ENCODE results near the gene RAB11FIP2.

The RAB11FIP2 gene

DNA sequence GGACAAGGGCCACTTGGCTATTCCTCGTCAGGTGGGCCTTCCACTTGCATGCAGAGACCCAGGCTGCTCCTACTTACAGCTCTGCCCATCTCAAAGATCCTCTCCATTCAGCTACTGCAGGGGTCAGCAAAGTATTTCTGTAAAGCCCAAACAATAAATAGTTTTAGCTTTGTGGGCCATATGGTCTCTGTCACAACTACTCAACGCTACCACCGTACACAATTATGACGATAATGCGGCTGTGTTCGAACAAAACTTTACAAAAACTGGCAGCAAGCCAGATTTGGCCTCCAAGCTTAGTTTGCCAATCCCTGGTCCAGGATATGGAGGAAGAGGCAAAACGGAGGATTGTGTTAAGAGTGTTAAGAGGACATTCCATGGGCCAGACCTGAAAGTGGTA, 12.8 kb downstream of the RAB11FIP2 start:
- DNase-seq, result no peak

DNA sequence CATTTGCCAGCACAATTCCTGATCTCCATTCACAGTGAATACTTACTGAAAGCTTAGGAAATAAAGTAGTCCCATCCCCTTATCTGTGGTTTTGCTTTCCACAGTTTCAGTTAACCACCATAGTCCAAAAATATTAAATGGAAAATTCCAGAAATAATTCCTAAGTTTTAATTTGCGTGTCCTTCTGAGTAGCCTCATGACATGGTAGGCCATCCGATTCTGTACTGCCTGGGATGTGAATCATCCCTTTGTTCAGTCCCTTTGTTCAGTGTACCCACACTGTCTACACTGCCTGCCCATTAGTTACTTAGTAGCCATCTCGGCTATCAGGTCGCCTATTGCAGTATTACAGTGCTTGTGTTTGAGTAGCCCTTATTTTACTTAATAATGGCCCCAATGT, 14.2 kb downstream of the RAB11FIP2 start:
- no peak for DNase-seq

DNA sequence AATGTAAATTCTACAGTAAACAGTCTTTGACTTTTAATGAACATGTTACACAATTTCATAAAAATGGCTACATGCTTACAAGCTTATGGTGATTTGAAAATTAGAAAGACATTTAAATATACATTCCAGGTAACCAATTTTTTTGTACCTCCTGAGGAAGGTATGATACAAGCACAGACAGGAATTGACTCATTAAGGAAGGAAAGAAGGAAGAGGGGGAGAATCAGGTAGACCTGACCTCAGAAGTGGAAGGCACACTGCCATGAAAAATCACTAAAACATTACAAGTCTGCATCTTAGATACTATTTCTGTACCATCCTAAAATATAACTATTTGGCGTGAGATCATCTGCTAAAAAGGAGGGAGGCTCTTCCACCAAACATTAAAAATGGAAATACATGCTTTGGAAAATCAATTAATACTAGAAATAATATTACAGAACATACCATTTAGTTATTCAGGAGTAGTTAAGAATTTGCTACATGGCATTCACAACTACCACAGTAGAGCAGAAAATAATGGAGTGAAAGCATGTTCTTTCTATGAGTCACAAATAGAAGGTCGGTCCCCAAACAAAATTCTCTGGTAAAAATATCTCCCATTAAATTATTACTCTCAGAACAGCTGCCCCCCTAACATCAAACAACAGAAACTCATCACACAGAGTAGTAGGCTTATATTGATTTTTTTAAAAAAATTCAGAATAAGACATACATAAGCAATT, 15.2 kb downstream of the RAB11FIP2 start:
- no peak for DNase-seq

DNA sequence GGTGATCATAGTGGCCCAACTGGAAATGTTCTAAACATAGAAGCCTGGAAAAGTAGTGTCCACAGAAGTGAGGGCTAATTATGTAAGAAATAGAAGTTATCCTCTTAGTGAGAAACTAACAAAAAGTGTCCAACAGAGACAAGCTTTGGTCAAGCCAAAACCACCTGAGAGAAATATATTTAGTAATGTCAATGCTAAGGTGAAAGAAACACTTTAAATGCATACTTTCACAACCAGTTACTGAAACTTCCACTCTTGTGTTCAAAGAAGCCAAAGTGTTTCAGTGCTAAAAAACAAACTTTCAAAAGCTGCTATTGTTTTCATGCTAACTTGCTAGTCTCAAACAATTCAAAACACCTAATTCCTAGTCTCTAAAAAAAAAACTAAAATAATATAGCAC, 18.1 kb downstream of the RAB11FIP2 start:
- no peak for DNase-seq

DNA sequence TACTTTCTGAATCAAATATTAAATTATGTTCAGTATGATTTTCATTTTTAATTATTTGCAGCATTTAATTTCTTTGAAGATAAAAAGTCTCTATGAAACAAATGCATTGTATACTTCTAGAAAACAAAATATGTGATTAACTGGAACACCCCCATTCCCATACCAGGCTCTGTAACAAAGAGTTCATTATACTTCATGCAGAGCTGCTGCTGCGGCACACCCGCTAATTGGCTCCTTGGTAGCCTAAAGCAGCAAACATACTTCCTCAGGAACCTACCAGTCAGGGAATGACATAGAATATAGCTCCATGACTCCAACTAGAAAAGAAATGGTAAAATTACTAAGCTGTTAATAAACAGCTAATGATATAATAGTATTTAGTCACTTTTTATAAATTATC, 19.3 kb downstream of the RAB11FIP2 start:
- DNase-seq, result no peak

DNA sequence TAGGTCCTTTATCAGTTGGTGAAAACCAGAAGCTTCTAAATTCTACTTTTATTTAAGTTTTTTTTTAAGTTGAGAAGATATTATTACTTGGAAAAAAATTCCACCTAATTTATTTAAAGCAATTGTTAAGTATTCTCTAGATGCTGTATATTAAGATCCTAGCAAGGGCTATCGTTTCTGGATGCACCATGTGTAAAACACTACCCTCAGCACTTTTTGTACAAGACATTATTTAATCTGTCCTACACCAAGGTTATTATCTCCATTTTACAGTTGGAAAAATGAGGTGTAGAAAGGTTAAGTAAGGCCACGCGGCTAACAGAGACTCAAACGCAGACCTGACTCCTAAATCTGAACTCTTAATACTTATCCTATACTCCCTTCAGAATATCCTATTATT, 19.8 kb downstream of the RAB11FIP2 start:
- DNase-seq, result no peak

DNA sequence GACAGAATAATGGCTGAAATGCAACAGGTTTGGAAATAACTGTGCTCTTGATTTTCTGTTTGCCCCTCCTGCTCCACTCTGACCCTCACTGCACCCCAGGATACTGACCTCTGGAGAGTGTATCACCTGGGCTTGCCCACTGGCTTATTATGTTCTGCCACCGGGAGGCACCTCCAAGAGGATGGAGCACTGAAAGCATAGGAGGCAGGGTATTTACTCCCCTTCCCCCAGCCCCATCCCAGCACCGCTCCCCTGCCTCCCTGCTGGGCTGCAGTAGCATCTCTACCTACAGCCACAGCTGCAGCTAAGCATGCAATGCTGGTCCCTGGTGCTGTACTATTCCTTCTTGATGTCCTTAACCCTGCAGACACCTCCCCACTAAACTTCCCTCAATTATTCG, 26.4 kb downstream of the RAB11FIP2 start:
- no peak for DNase-seq

DNA sequence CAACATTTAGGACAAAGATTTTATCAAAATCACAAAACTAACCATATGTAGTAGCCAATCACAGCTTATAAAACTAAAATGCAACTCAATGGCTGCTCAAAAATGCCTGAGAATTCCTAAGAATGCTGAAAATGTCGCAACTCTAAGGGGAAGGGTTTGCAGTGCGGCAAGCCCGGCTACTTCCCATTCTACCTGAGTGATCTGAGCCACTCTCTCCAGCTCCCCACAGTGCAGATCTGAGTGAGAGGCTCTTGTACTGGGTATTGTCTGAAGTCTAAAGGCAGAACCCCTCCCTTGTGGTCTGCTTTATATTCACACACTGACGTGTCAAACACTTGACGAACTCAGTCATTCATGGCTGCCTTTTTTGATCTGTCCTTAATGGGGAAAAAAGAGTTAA, 28.9 kb downstream of the RAB11FIP2 start:
- no peak for DNase-seq

DNA sequence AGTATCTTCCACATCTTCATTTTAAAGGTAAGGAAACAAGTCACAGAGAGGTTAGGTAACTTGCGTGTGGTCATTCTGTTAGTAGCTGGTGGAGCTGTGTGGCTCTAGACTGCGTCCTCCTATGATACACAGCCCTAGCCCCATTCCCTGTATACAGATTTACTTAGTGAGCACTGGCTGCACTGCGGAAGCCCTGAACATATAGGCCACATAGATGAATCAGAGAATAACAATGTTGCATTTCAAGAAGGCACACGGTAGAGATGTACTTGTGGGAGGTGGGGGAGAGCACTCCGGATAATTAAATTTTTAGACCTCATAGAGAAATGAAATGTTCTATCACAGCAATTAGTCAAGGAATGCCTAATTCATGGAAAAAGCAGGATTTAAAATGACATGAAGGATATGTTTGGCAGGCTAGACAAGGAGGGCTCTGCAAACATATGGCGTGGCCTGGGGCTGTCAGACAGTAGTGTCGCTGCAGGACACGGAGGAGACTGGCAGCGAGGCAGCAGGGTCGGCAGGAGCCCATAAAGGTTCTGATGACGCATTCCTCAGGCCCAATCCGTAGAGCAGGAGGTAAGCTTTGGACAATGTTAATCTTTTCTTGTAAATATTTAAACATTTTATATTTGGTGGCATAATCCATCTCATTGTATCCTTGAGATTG, 29.5 kb downstream of the RAB11FIP2 start:
- DNase-seq, result no peak

DNA sequence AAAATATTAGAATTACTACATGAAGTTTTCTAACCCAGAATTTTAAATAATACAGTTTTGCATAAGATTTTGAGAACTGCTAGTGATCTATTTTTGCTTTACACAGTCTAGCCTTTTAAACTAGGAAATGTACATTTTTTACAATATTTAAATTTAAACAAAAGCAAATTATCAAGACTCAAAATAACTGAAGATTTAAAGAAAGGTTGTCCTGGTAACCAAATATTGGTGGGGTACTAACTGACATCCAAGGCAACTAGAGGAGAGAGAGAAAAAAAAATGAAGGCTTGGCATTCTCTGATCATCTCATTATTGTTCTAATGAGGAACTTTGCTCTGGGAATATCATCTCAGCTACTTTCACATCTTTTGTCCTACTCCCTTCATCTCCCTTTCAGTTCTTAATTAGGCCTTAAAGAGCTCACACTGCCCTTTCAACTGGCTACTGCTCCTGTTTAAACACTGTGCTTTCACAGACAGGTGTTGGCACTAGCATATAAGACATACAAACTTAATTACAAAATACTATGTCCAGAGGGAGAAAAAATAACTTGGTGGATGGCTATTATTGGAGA, 33.7 kb downstream of the RAB11FIP2 start:
- no peak for DNase-seq

DNA sequence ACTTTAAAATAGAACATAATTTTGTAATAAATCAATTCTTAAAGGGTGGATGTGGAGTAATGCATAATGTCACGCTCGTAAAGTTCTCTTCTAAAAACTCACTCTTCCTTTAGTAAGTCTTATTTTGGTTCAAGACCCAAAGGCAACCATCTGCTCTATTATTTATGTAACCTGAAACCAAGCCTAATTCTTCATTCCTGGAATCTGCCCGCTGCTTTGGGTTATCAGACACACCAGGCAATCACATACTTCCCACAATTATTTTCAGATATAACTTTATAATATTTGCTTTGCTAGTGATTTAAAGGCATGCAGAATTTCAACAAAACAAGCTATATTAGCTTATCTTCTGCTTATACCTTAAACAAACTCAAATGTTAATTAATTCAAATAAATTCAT, 39.0 kb downstream of the RAB11FIP2 start:
- DNase-seq, result no peak

DNA sequence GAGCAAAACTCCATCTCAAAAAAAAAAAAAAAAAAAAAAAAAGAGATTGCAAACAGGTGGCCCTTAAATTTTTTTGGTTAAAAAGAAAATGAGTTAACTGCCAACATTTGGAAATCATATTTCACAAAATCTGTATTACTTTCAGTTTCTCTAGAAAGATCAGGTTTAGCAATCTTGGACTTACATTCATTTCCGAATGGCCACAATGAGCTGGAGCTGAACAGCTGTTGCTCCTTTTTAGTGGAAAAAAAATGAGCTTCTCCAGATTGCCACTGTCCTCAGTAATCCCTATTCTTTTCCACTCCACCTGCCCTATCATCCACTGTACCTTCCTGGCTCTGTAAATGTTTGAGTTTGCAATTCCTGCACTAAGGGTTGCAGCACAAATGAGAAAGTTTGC, 43.6 kb downstream of the RAB11FIP2 start:
- no peak for DNase-seq

DNA sequence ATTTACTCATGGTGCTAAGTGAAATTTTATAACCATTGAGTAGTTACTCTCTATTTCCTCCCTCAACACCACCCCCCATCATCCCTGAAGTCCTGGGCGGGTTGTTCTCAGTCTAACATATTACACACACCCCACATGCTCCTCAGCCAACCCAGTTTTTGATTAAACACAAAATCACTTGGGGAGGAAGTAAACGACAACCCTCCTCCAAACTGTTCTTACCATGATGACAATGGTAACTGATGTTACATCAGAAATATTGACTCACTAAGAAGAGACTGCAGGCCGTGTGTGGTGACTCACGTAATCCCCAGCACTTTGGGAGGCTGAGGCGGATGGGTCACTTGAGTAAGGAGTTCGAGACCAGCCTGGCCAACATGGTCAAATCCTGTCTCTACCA, 44.2 kb downstream of the RAB11FIP2 start:
- DNase-seq, result no peak

DNA sequence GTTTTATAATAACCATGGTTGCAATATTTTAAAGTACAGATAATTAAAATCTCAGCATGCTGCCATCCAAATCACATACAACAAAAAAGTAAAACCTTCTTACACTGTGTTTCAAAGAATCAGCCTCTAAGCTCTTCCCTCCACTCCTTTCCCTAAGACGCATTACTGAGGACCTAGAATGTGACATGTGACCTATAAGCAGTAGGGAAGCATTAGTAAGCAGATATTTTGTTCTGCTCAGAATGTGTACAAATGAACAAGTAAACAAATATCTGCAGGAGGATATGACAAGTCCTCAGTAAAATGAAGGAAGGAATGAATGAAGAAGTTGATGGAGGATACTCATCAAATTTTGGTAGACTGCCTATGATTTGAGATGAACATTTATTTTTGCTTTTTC, 49.1 kb downstream of the RAB11FIP2 start:
- DNase-seq, result no peak

DNA sequence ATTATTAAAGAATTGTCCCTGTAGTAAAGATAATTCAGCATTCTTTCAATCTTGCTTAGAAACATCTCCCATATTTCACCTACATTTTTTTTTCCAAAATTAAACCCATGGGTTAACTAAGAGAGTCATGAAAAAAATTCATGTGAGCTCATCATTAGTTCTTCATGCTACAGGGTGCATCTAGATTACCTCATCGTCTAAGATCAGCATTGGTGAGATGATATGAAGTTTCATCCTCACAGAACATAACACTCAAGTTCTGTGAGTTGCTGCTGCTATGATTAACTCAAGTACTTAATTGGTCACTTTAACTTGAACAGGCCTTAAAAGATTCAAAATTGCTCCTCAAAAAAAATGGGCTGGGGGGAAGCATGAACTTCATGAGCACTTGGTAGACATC, 50.0 kb downstream of the RAB11FIP2 start:
- no peak for DNase-seq

DNA sequence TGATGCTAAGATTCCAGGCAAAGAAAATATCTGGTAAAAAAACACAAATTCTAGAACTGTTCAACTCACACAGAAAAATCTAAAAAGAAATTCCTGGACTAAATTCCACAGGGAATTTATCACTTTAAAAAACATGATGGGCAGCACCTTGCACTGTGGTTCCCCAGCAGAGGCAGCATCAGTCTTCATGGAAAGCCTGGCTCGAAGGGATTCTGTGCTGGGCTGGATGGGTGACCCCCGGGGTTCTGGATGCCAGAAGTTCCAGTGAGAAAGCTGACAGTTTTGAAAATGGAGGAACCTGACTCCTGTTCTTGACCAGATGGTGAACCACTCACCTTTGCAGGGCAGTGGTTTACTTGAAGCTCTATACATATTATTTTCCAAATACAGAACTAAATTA, 52.0 kb downstream of the RAB11FIP2 start:
- DNase-seq, result no peak

DNA sequence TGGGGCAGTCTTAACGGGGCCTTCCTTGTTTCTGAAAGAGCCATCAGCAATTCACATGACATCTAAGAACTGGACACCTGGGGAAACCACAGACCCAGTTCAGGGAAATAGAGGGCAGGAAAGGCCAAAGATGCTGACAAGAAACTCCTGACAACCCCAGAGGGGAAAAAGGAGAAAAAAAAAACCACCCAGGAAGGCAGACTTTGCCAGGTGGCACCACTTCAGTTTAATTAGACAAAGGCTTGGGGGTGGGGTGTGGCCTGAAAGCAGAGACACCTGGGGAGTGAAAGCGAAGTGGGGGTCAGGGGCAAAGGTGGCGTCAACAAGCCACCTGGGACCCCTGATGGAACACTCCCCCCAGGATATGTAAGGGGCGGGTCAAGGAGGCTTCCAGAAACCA, 53.6 kb downstream of the RAB11FIP2 start:
- DNase-seq, result no peak

DNA sequence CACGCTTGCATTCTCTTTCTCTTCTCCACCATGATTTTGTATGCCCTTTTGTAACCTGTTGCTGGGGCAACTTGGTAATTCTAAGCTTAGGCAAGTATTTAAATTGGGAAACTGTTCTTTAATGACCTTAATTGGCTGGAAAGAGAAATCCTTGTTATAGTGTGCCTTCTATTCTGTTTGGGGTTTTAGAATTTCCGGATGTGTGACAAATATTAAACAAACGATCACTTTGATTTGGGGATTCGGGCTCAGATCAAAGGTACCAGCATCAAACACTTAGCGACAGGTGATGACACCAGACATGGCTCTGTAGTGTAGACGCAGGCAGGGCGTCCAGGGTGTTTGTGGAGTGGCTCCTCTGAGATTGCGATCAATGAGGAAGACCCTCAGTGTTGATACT, 55.0 kb downstream of the RAB11FIP2 start:
- no peak for DNase-seq

DNA sequence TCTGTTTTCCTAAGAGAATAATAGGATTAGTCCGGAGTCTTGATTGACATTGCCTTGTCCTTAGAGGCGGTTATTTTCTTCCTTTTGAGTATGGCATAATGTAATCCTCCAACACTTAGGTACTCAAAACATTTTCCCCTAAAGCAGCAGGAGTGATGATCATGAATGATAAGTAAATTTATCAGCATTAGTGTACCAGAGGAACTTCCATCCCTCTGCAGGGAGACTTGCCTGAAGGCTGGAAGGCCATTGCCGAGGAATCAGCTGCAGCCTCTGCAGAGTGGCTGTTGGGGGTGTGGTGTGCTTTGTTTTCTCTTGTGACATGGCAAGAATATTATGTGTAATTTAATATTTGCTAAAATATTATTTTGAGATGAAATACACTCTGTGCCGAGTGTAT, 56.8 kb downstream of the RAB11FIP2 start:
- DNase-seq, result no peak

DNA sequence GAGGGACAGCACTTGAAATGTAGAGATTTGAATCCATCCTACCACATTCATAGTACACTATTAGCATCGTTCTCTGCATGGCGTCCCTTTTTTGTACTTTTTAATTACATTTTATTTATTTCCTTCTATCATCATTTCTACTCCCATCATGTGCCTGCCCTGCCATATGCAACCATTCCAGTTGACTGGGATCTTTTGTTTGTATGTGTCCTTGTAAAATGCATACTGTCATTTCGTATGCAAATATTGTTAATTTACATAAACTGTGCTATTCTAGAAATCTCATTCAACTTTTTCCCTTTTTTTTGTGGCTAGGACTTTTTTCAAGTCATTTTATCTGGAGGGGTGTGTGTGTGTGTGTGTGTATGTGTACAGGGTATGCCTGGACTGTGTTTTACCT, 57.9 kb downstream of the RAB11FIP2 start:
- no peak for DNase-seq

DNA sequence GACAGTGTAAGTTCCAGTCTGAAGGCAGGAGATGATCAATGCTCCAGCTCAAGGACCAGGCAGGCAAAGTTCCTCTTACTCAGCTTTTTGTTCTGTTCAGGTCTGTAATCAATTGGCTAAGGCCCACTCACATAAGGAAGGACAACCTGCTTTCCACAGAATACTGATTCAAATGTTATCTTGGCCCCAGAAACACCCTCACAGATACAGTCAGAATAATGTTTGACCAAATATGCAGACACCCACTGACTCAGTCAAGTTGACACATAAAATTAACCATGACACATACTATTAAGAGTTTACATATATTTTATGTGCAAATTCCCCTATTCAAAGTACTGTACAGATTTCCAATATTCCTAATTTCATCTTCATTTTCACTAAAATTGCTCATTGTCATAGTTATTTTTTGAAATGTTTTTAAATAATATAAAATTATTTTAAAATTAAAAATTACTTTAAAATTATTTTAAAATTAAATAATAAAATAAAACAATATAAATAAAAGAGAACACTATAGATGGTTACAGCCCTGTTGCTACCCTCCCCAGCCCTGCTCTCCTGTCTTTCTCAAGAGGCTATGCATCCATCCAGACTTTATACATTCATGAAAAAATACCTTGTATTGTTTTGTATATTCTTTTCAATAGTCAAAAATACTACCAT, 59.4 kb downstream of the RAB11FIP2 start:
- no peak for DNase-seq

DNA sequence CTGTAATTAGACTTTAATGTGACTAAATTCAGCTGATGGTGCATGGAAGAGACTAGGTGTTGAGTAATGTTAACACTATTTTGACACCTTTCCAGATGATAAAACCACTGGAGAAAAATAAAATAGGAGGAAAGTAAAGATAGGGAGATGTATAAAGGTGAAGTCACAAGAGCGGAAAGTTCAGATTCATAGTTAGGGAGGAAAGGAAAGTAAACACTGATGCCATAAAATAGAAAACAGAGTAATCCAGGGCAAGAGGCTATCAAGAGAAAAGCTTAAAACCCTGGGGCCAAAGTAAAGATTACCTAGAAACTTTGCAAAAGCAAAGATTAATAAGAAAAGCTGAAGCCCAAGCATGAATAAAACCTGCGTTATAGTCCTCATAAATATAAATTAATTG, 62.8 kb downstream of the RAB11FIP2 start:
- no peak for DNase-seq

DNA sequence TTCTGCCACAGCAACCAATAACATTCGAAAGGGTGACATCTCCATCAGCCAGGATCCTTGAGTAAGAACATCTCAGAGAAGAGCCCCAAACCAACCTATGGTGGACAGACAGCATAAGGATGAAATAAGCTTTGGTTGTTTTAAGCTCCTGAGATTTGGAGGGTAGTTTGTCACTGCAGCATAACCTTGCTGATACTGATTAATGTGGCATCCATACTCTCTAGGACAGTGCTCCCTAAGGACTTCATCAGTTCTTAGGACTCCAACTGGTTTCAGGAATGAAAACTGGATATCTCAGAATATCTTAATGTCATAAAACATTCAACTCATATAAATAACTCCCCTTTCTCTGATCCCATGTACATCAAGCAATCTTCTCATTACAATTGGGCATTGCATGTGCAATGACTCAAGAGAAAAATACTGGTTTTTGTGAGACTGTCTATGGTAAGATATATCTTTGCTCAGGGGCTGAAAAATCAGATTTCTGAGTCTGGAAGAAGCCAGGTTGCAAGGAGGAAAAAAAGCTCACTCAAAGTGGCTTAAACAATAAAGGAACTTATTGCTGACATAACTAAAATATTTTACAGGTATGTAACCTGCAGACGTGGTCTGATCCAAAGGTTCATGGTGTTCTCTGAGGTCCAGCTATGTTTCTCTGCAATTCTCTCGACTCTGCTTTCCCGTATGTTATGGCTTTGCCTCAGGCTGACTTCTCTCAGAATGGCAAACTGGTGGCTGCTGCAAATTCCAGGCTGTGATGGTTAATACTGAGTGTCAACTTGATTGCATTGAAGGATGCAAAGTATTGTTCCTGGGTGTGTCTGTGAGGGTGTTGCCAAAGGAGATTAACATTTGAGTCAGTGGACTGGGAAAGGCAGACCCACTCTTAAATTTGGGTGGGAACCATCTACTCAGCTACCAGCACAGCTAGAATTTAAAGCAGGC, 65.7 kb downstream of the RAB11FIP2 start:
- no peak for DNase-seq

Data from GF-D8 (cell line).